Kidney (tissue), 14 donors: ENCODE data around the gene ITGA5. TPM values are rescaled to one million over a fixed set of nuclear protein-coding genes. Genes with fewer than 3 reads are reported as not detected.

Experiments
- DNase-seq, 5 donors: peaks; one replicate each; pipeline ENCODE4 v3.0.0-alpha.2; 2013 to 2020
- FAIRE-seq: peaks from 2 replicates; lab custom pipeline; 2012; peaks lifted over from hg19 to GRCh38; lab: Jason Lieb, UNC
- H3K27ac ChIP-seq, 2 donors: one replicate each; pipeline ENCODE4 v1.7.0; 2013; ENCODE audit warnings: low read depth in 2 of 2, low read length in 2 of 2, inconsistent platforms in 1 of 2
- H3K27me3 ChIP-seq: one replicate; pipeline ENCODE4 v1.7.1; 2013; ENCODE audit warnings: low read length, inconsistent platforms; ENCODE audit not compliant: control insufficient read depth, insufficient read depth
- H3K36me3 ChIP-seq, 3 donors: one replicate each; pipeline versions ENCODE4 v1.7.0 to v1.7.1; 2013; ENCODE audit warnings: low read length in 3 of 3, control low read depth in 1 of 3, inconsistent platforms in 1 of 3; ENCODE audit not compliant: insufficient read depth in 3 of 3, control insufficient read depth in 2 of 3
- H3K4me1 ChIP-seq, 3 donors: one replicate each; pipeline versions ENCODE4 v1.7.0 to v1.7.1; 2013; ENCODE audit warnings: low read length in 3 of 3, inconsistent platforms in 1 of 3, low read depth in 1 of 3; ENCODE audit not compliant: control insufficient read depth in 2 of 3, insufficient read depth in 2 of 3
- H3K4me3 ChIP-seq, 3 donors: one replicate each; pipeline versions ENCODE4 v1.7.0 to v1.8.1; 2013; ENCODE audit warnings: low read length in 3 of 3, control low read depth in 1 of 3, inconsistent platforms in 1 of 3
- H3K9ac ChIP-seq, 3 donors: one replicate each; pipeline versions ENCODE4 v1.7.0 to v1.7.1; 2013; ENCODE audit warnings: low read length in 3 of 3, control low read depth in 1 of 3, inconsistent platforms in 1 of 3
- H3K9me3 ChIP-seq, 3 donors: one replicate each; pipeline versions ENCODE4 v1.7.0 to v1.7.1; 2013; ENCODE audit warnings: low read length in 3 of 3, control low read depth in 1 of 3, inconsistent platforms in 1 of 3; ENCODE audit not compliant: control insufficient read depth in 2 of 3, insufficient read depth in 1 of 3
- CTCF ChIP-seq: IDR thresholded peaks from 3 replicates; pipeline ENCODE4 v1.5.1; 2012; ENCODE audit warnings: mild to moderate bottlenecking, moderate library complexity, borderline replicate concordance; ENCODE audit not compliant: insufficient read depth; ENCODE audit errors: extremely low read depth
- intact Hi-C: fragments of 100-400 bp; cut with DNase I; formaldehyde crosslinking; loops from one replicate; pipeline ENCODE4 v1.11.1; 2022
- polyA plus RNA-seq: library from polyadenylated mRNA; stranded (reverse); fragments of 350-450 nt; fragmentation: Illumina TruSeq; extraction: RNeasy Lipid Tissue Mini Kit (QIAGEN cat#74804); gene quantifications from one replicate; pipeline ENCODE4 v1.2.3, GENCODE V29; 2014; ENCODE audit warnings: low read depth, low replicate concordance; ENCODE audit not compliant: insufficient read depth
- total RNA-seq: library from RNA; stranded (reverse); fragmentation: NEBNext Ultra II Directional; extraction: Animal tissue kit (Norgen Biotek cat#: 25700); gene quantifications from one replicate; pipeline ENCODE4 v1.2.1, GENCODE V29; 2021
- donor health status: control.
- donor health status: control.
- donor health status: control.
- donor health status: control.
- donor health status: control.
- donor health status: DM: yes; HTN: yes; CAD: no.
- donor health status: Normal renal cell carcinoma (clear cell type).

The ITGA5 gene
- total and polyA plus RNA-seq, 2 donors from 2014 or later, result 11.4 to 65.6 TPM

- peak overlapping the region; percentile 58 to 72 (median 69) for H3K4me3 ChIP-seq
- intact Hi-C loops, result no loop called here
- peak; percentile 45 to 78 (median 67) for DNase-seq
- no peaks in the 10 kb centered on the region for H3K9me3 ChIP-seq
- peak overlapping the region; percentile 57 for H3K27ac ChIP-seq
- H3K4me1 ChIP-seq, result peaks cover 0 to 13% (median 12%) of the 10 kb centered on the region in 3 donors
- peak overlapping the region in 2 of 3 donors; percentile 42 to 53 for H3K9ac ChIP-seq
- no peak for FAIRE-seq
- H3K36me3 ChIP-seq, result no peaks in the 10 kb centered on the region
- TF ChIP-seq CTCF, result no peak
- no peaks in the 10 kb centered on the region for H3K27me3 ChIP-seq
Measured at GRCh38 chr12:54417712-54418440, 1.2 kb downstream of the ITGA5 start.

GRCh38 chr12:54416687-54417603, 2.1 kb downstream of the ITGA5 start:
- Histone ChIP-seq H3K9ac (peak overlapping the region in 1 of 3 donors; percentile 53), H3K27me3 (no peaks in the 10 kb centered on the region), H3K27ac (peak overlapping the region in 1 of 2 donors; percentile 57), H3K4me3 (no peak overlapping the region), H3K4me1 (peaks cover 0 to 18% (median 12%) of the 10 kb centered on the region in 3 donors), H3K36me3 (no peaks in the 10 kb centered on the region), H3K9me3 (no peaks in the 10 kb centered on the region)
- no peak for TF ChIP-seq CTCF
- intact Hi-C loops, result no loop called here
- DNase-seq, result no peak
- no peak for FAIRE-seq

- no peaks in the 10 kb centered on the region for H3K27me3 ChIP-seq
- DNase-seq (no peak), FAIRE-seq (no peak)
- no peak for TF ChIP-seq CTCF
- H3K36me3 ChIP-seq, result no peaks in the 10 kb centered on the region
- H3K27ac ChIP-seq, result no peak overlapping the region
- no peak overlapping the region for H3K4me3 ChIP-seq
- no peak overlapping the region for H3K9ac ChIP-seq
- intact Hi-C loops, result no loop called here
- peaks cover 0 to 18% (median 12%) of the 10 kb centered on the region in 3 donors for H3K4me1 ChIP-seq
- H3K9me3 ChIP-seq, result no peaks in the 10 kb centered on the region
Measured at GRCh38 chr12:54415221-54415929, 3.7 kb downstream of the ITGA5 start.
